GM23338 (cell line): ENCODE data around the gene MAD2L2. TPM values are rescaled to one million over a fixed set of nuclear protein-coding genes. Genes with fewer than 3 reads are reported as not detected.

ENCODE experiments used
- ATAC-seq: fragments of 200-7000 bp; cut with Tn5 transposase; 3 replicates; pipeline ENCODE4 v1.9.1; 2020
- DNase-seq: peaks from one replicate; pipeline ENCODE4 v3.0.0-alpha.2; 2015; ENCODE audit warnings: low spot score
- H2AFZ ChIP-seq: fragments of 200-600 bp; sonication (generic); 2 replicates; pipeline ENCODE4 v1.8.0; 2016; ENCODE audit warnings: antibody characterized with exemption, mild to moderate bottlenecking, moderate library complexity
- H3F3A ChIP-seq: fragments of 200-600 bp; sonication (generic); replicated peaks from 2 replicates; pipeline ENCODE4 v1.8.0; 2017; ENCODE audit warnings: antibody characterized with exemption, mixed run types, low read depth
- H3K27ac ChIP-seq: fragments of 200-600 bp; sonication (generic); 2 replicates; pipeline ENCODE4 v1.6.1; 2016; ENCODE audit warnings: low read depth
- H3K27me3 ChIP-seq: fragments of 200-600 bp; sonication (generic); 2 replicates; pipeline ENCODE4 v1.8.0; 2016; ENCODE audit warnings: mild to moderate bottlenecking, mixed run types, moderate library complexity; ENCODE audit not compliant: insufficient read depth
- H3K36me3 ChIP-seq: fragments of 200-600 bp; sonication (generic); 2 replicates; pipeline ENCODE4 v1.8.0; 2016; ENCODE audit warnings: mild to moderate bottlenecking; ENCODE audit not compliant: insufficient read depth
- H3K4me1 ChIP-seq: fragments of 200-600 bp; sonication (generic); 2 replicates; pipeline ENCODE4 v1.8.0; 2016; ENCODE audit warnings: mild to moderate bottlenecking, moderate library complexity; ENCODE audit not compliant: insufficient read depth
- H3K4me2 ChIP-seq: fragments of 200-600 bp; sonication (generic); 2 replicates; pipeline ENCODE4 v1.7.1; 2017; ENCODE audit warnings: mixed run types
- H3K4me3 ChIP-seq: fragments of 200-600 bp; sonication (generic); 2 replicates; pipeline ENCODE4 v1.6.1; 2016; ENCODE audit warnings: mixed run types
- H3K79me2 ChIP-seq: fragments of 200-600 bp; sonication (generic); replicated peaks from 2 replicates; pipeline ENCODE4 v1.8.0; 2017; ENCODE audit warnings: mild to moderate bottlenecking; ENCODE audit not compliant: insufficient read depth
- H3K9me2 ChIP-seq: fragments of 200-600 bp; sonication (generic); 2 replicates; pipeline ENCODE4 v1.8.0; 2017; ENCODE audit not compliant: insufficient read depth
- H4K20me1 ChIP-seq: fragments of 200-600 bp; sonication (generic); replicated peaks from 2 replicates; pipeline ENCODE4 v1.8.0; 2017; ENCODE audit warnings: mild to moderate bottlenecking; ENCODE audit not compliant: insufficient read depth
- H3K27ac Mint-ChIP-seq: 2 replicates; pipeline ENCODE4 v1.8.0; 2020; ENCODE audit warnings: inconsistent platforms, mild to moderate bottlenecking, moderate library complexity, mixed read lengths
- H3K27me3 Mint-ChIP-seq: 3 replicates; pipeline ENCODE4 v1.8.0; 2022; ENCODE audit warnings: low read depth, mild to moderate bottlenecking, moderate library complexity, mixed read lengths, inconsistent platforms; ENCODE audit not compliant: insufficient read depth, poor library complexity
- H3K36me3 Mint-ChIP-seq: 3 replicates; pipeline ENCODE4 v1.8.0; 2021; ENCODE audit warnings: low read depth, mild to moderate bottlenecking, inconsistent platforms, moderate library complexity, mixed read lengths
- H3K4me1 Mint-ChIP-seq: 3 replicates; pipeline ENCODE4 v1.8.0; 2020; ENCODE audit warnings: mild to moderate bottlenecking, inconsistent platforms, mixed read lengths
- H3K4me3 Mint-ChIP-seq: 3 replicates; pipeline ENCODE4 v1.8.0; 2021; ENCODE audit warnings: moderate library complexity, mild to moderate bottlenecking, inconsistent platforms, mixed read lengths
- H3K9me3 Mint-ChIP-seq: 3 replicates; pipeline ENCODE4 v1.8.0; 2020; ENCODE audit warnings: moderate library complexity, mild to moderate bottlenecking, inconsistent platforms, mixed read lengths
- EZH2 ChIP-seq: fragments of 200-600 bp; sonication (generic); IDR thresholded peaks from one replicate; pipeline ENCODE4 v1.8.0; 2017; ENCODE audit warnings: antibody characterized with exemption, mild to moderate bottlenecking, low read depth; ENCODE audit not compliant: unreplicated experiment
- EZH2phosphoT487 ChIP-seq: fragments of 200-600 bp; sonication (generic); IDR thresholded peaks from one replicate; pipeline ENCODE4 v1.8.1; 2018; ENCODE audit warnings: antibody characterized with exemption; ENCODE audit not compliant: unreplicated experiment
- JUNB ChIP-seq: IDR thresholded peaks from one replicate; pipeline ENCODE4 v1.6.1; 2016; ENCODE audit warnings: antibody characterized with exemption; ENCODE audit not compliant: unreplicated experiment
- NANOG ChIP-seq: IDR thresholded peaks from 2 replicates; pipeline ENCODE4 v1.6.1; 2016; ENCODE audit warnings: antibody characterized with exemption, borderline replicate concordance
- POLR2AphosphoS5 ChIP-seq: IDR thresholded peaks from 2 replicates; pipeline ENCODE4 v1.6.1; 2016; ENCODE audit warnings: antibody characterized with exemption, low read depth
- STAT1 ChIP-seq: IDR thresholded peaks from one replicate; pipeline ENCODE4 v1.6.1; 2016; ENCODE audit warnings: antibody characterized with exemption; ENCODE audit not compliant: unreplicated experiment
- ZNF114 ChIP-seq: fragments of 250-450 bp; sonication (Bioruptor Pico); IDR thresholded peaks from 2 replicates; pipeline ENCODE4 v1.5.0; 2020; ENCODE audit warnings: mild to moderate bottlenecking, moderate library complexity
- ZNF331 ChIP-seq: fragments of 250-450 bp; sonication (Bioruptor Pico); IDR thresholded peaks from 2 replicates; pipeline ENCODE4 v1.5.0; 2020; ENCODE audit warnings: low read depth, mild to moderate bottlenecking, moderate library complexity
- polyA plus RNA-seq: library from polyadenylated mRNA; unstranded; fragments of >200 nt; fragmentation: Nextera tagmentation; extraction: Ambion mirVana; gene quantifications from 2 replicates; pipeline ENCODE4 v1.2.1, GENCODE V29; 2016
- total RNA-seq: library from RNA; depleted of rRNA; stranded (reverse); fragments of >200 nt; shearing (Covaris generic); gene quantifications from 2 replicates; pipeline ENCODE4 v1.2.3, GENCODE V29; 2014
- TF ChIP-seq, protein P1 (sequence below): IDR thresholded peaks from 2 replicates; pipeline ENCODE4 v1.6.1; 2016; ENCODE audit warnings: antibody characterized with exemption
- TF ChIP-seq, protein P2 (sequence below): fragments of 250-450 bp; sonication (Bioruptor Pico); IDR thresholded peaks from 2 replicates; pipeline ENCODE4 v1.5.0; 2020; ENCODE audit warnings: mild to moderate bottlenecking, moderate library complexity
- TF ChIP-seq, protein P3 (sequence below): IDR thresholded peaks from one replicate; pipeline ENCODE4 v1.6.1; 2018; ENCODE audit warnings: antibody characterized with exemption; ENCODE audit not compliant: unreplicated experiment
- TF ChIP-seq, protein P4 (sequence below), 2 experiments: fragments of 200-600 bp in 1 of 2; sonication (generic) in 1 of 2; conservative IDR thresholded peaks; 2 replicates each; pipeline versions ENCODE4 v1.5.1 to v1.6.1; 2016 to 2017; ENCODE audit warnings: antibody characterized with exemption in 2 of 2, low read depth in 2 of 2, mild to moderate bottlenecking in 2 of 2, moderate library complexity in 1 of 2

The MAD2L2 gene
- total and polyA plus RNA-seq, 2 experiments from 2014 or later = 498 to 552 TPM

DNA sequence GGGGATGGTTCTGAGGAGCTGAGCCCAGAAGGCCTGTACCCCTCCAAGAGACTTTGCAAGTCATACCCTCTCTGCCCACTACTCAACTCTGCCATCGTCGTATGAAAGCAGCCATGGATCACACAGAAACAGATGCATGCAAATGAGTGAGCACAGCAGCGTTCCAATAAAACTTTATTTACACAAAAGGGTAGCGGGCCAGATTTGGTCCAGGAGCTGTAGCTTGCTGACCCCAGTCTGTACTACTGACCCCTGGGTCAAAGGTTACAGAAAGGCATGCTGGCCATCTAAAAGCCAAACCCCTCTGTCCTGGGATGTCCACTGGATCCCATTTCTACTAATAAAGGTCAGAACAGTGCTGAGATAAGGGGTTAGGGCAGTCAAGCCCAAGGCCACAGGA lies 46.2 kb upstream of the MAD2L2 start:
- H3K27ac Mint-ChIP-seq = no peak overlapping the region
- no peaks in the 10 kb centered on the region for H3K79me2 ChIP-seq
- no peaks in the 10 kb centered on the region for H3K9me3 Mint-ChIP-seq
- peaks cover 35% of the 10 kb centered on the region for H3K4me1 ChIP-seq
- H3K4me2 ChIP-seq = no peak overlapping the region
- no peak overlapping the region for H3K4me3 Mint-ChIP-seq
- no peaks in the 10 kb centered on the region for H4K20me1 ChIP-seq
- TF ChIP-seq, protein P1, sequence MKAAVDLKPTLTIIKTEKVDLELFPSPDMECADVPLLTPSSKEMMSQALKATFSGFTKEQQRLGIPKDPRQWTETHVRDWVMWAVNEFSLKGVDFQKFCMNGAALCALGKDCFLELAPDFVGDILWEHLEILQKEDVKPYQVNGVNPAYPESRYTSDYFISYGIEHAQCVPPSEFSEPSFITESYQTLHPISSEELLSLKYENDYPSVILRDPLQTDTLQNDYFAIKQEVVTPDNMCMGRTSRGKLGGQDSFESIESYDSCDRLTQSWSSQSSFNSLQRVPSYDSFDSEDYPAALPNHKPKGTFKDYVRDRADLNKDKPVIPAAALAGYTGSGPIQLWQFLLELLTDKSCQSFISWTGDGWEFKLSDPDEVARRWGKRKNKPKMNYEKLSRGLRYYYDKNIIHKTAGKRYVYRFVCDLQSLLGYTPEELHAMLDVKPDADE = no peak
- TF ChIP-seq EZH2phosphoT487 (no peak), ZNF114 (no peak), STAT1 (no peak), ZNF331 (CRISPR knock-in tag) (no peak), EZH2 (no peak), NANOG (no peak), JUNB (no peak), POLR2AphosphoS5 (no peak)
- TF ChIP-seq, protein P2, sequence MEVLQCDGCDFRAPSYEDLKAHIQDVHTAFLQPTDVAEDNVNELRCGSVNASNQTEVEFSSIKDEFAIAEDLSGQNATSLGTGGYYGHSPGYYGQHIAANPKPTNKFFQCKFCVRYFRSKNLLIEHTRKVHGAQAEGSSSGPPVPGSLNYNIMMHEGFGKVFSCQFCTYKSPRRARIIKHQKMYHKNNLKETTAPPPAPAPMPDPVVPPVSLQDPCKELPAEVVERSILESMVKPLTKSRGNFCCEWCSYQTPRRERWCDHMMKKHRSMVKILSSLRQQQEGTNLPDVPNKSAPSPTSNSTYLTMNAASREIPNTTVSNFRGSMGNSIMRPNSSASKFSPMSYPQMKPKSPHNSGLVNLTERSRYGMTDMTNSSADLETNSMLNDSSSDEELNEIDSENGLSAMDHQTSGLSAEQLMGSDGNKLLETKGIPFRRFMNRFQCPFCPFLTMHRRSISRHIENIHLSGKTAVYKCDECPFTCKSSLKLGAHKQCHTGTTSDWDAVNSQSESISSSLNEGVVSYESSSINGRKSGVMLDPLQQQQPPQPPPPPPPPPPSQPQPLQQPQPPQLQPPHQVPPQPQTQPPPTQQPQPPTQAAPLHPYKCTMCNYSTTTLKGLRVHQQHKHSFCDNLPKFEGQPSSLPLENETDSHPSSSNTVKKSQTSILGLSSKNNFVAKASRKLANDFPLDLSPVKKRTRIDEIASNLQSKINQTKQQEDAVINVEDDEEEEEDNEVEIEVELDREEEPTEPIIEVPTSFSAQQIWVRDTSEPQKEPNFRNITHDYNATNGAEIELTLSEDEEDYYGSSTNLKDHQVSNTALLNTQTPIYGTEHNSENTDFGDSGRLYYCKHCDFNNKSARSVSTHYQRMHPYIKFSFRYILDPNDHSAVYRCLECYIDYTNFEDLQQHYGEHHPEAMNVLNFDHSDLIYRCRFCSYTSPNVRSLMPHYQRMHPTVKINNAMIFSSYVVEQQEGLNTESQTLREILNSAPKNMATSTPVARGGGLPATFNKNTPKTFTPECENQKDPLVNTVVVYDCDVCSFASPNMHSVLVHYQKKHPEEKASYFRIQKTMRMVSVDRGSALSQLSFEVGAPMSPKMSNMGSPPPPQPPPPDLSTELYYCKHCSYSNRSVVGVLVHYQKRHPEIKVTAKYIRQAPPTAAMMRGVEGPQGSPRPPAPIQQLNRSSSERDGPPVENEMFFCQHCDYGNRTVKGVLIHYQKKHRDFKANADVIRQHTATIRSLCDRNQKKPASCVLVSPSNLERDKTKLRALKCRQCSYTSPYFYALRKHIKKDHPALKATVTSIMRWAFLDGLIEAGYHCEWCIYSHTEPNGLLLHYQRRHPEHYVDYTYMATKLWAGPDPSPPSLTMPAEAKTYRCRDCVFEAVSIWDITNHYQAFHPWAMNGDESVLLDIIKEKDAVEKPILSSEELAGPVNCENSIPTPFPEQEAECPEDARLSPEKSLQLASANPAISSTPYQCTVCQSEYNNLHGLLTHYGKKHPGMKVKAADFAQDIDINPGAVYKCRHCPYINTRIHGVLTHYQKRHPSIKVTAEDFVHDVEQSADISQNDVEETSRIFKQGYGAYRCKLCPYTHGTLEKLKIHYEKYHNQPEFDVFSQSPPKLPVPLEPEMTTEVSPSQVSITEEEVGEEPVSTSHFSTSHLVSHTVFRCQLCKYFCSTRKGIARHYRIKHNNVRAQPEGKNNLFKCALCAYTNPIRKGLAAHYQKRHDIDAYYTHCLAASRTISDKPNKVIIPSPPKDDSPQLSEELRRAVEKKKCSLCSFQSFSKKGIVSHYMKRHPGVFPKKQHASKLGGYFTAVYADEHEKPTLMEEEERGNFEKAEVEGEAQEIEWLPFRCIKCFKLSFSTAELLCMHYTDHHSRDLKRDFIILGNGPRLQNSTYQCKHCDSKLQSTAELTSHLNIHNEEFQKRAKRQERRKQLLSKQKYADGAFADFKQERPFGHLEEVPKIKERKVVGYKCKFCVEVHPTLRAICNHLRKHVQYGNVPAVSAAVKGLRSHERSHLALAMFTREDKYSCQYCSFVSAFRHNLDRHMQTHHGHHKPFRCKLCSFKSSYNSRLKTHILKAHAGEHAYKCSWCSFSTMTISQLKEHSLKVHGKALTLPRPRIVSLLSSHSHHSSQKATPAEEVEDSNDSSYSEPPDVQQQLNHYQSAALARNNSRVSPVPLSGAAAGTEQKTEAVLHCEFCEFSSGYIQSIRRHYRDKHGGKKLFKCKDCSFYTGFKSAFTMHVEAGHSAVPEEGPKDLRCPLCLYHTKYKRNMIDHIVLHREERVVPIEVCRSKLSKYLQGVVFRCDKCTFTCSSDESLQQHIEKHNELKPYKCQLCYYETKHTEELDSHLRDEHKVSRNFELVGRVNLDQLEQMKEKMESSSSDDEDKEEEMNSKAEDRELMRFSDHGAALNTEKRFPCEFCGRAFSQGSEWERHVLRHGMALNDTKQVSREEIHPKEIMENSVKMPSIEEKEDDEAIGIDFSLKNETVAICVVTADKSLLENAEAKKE (CRISPR knock-in tag) = no peak
- TF ChIP-seq, protein P3, sequence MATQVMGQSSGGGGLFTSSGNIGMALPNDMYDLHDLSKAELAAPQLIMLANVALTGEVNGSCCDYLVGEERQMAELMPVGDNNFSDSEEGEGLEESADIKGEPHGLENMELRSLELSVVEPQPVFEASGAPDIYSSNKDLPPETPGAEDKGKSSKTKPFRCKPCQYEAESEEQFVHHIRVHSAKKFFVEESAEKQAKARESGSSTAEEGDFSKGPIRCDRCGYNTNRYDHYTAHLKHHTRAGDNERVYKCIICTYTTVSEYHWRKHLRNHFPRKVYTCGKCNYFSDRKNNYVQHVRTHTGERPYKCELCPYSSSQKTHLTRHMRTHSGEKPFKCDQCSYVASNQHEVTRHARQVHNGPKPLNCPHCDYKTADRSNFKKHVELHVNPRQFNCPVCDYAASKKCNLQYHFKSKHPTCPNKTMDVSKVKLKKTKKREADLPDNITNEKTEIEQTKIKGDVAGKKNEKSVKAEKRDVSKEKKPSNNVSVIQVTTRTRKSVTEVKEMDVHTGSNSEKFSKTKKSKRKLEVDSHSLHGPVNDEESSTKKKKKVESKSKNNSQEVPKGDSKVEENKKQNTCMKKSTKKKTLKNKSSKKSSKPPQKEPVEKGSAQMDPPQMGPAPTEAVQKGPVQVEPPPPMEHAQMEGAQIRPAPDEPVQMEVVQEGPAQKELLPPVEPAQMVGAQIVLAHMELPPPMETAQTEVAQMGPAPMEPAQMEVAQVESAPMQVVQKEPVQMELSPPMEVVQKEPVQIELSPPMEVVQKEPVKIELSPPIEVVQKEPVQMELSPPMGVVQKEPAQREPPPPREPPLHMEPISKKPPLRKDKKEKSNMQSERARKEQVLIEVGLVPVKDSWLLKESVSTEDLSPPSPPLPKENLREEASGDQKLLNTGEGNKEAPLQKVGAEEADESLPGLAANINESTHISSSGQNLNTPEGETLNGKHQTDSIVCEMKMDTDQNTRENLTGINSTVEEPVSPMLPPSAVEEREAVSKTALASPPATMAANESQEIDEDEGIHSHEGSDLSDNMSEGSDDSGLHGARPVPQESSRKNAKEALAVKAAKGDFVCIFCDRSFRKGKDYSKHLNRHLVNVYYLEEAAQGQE = no peak
- TF ChIP-seq, protein P4, sequence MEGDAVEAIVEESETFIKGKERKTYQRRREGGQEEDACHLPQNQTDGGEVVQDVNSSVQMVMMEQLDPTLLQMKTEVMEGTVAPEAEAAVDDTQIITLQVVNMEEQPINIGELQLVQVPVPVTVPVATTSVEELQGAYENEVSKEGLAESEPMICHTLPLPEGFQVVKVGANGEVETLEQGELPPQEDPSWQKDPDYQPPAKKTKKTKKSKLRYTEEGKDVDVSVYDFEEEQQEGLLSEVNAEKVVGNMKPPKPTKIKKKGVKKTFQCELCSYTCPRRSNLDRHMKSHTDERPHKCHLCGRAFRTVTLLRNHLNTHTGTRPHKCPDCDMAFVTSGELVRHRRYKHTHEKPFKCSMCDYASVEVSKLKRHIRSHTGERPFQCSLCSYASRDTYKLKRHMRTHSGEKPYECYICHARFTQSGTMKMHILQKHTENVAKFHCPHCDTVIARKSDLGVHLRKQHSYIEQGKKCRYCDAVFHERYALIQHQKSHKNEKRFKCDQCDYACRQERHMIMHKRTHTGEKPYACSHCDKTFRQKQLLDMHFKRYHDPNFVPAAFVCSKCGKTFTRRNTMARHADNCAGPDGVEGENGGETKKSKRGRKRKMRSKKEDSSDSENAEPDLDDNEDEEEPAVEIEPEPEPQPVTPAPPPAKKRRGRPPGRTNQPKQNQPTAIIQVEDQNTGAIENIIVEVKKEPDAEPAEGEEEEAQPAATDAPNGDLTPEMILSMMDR (conservative IDR thresholded peaks at IDR 0.05; ENCODE audit: low read depth in 2 of 2) = no peak
- peaks cover 44% of the 10 kb centered on the region for H3K4me1 Mint-ChIP-seq
- ATAC-seq = no peak
- peaks cover 10% of the 10 kb centered on the region; the same call in 1 of the 2 replicates for H3F3A ChIP-seq
- H3K36me3 Mint-ChIP-seq = no peaks in the 10 kb centered on the region
- H3K4me3 ChIP-seq = no peak overlapping the region
- H3K27me3 Mint-ChIP-seq = peaks cover 4% of the 10 kb centered on the region
- no peaks in the 10 kb centered on the region for H3K9me2 ChIP-seq
- no peaks in the 10 kb centered on the region for H3K27me3 ChIP-seq
- no peaks in the 10 kb centered on the region; the same call in 1 of the 2 replicates for H3K36me3 ChIP-seq
- H3K27ac ChIP-seq = no peak overlapping the region
- DNase-seq = no peak
- H2AFZ ChIP-seq = no peak overlapping the region
